GM19193 (cell line): Measurements from ENCODE around the gene FKRP.

Source experiments
- POLR2A ChIP-seq: IDR thresholded peaks from 4 replicates; pipeline ENCODE4 v1.6.1; 2011; ENCODE audit not compliant: insufficient read depth, insufficient read length; ENCODE audit errors: extremely low read depth

FKRP gene

DNA sequence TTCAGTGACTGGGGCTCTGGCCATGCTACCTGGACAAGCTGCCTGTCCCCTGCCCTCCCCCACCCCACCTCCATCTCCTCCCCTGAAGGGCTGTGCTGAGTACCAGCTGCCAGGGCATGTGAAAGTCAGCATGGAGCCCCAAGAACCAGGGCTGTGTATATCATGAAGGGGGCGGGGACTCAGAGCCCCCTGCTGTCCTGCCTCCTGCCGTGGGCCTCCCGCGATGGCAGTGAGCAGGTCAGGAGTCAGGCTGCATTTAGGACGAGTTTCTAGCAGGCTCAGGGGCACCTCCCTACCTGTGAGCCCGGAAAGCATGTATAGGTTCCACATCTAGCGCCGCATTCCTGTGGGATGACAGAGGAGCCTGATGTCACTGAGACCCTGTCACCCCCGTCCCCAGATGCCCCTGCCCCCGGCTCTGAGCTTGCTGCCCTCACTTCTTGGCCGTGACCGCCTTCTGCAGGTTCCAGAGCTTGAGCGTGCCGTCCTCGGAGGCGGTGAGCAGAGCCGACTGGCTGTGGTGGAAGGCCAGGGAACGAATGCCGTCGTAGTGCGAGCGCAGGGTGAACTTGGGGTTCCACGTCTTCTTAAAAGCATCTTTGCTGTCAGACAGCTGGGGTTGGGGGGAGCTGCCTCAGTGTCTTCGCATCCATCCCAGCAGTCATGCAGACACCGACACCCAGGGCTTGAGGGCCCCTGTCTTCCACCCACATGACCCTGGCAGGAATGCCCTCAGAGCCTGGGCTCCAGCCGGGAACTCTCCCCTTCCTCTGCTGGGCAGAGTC is 20.6 kb upstream of the FKRP start:
- TF ChIP-seq POLR2A: no peak

DNA sequence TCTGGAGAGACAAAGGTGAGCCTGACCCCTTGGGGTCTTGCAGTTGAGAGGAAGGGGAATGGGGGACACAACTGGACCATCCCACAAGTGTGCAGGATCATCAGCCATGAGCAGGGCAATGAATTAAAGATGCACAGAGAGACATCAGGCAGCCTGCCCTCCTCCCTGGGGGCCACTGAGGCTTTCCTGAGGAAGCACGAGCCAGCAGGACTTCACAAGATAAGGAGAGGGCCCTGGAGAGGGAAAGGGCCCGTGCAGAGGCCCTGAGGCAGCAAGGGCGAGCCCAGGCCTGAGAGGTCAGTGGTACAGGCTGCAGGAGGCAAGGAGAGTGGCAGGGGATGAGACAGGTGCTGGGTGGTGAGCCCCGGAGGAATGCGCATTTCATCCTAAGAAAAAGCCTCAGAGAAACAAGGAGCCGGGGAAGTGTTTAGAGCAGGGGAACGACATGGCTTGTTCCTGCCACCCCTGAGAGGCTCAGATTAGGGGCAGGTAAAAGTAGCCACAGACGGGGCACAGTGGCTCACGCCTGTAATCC is 19.9 kb upstream of the FKRP start:
- TF ChIP-seq POLR2A: no peak

DNA sequence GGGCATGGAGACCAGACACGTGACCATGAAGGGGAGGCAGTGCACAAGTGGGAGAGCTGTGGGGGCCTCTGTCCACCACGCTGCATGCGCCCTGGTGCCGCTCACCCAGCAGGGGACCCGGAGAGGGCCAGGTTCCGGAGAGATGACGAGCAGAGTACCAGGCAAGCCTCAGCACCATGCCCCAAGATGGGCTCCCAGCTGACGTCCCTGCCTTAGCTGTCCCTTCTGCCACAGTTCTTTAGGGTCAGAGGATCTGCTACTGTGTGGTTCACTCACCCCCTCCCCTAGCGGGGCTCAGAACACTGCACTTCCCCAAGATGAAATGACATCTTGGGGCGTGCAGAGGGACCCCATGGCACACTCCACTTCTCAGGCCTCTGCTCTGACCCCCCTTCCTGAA is 19.3 kb upstream of the FKRP start:
- TF ChIP-seq POLR2A: no peak

DNA sequence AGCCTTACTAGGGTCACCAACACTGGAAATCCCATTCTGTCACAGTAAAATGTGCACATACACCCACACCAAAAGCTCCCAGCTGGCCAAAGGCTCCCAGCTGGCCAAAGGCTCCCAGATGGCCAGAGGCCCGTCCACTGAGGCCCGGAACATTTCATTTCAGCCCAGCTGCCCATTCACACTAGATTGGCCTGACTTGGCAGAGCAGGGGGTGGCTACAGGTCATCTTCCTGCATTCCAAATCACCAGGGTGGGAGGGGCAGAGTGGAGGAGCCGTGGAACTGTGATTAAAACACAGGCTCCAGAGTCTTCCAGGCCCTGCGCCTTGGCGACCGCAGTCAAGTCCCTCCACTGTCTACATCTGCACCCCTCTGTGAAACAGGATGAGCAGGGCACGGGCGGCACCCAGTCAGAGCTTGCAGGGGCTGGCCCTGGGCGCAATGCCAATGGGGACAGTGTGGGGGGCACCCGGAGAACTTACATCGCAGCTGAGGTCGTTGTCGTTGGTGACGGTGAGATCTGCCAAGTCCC is 18.8 kb upstream of the FKRP start:
- no peak for TF ChIP-seq POLR2A

DNA sequence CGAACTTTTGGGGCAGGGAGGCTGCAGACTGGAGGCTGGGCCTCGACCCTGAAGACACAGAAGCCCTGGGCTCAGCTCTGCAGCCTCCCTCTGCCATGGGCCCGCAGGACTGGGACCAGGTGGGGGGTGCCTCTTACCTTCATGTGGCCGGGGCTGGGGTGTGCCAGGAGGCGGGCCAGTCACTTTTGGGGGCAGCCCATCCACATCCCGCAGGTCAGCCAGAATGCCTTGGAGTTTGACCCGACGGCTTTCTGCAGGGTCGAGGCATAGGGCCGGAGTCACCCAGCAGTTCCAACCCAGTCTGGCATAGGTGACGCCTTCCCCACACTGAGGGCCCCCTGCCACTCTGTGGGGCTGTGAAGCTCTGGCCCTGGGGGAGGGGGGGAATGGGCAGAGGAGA is 18.1 kb upstream of the FKRP start:
- no peak for TF ChIP-seq POLR2A

DNA sequence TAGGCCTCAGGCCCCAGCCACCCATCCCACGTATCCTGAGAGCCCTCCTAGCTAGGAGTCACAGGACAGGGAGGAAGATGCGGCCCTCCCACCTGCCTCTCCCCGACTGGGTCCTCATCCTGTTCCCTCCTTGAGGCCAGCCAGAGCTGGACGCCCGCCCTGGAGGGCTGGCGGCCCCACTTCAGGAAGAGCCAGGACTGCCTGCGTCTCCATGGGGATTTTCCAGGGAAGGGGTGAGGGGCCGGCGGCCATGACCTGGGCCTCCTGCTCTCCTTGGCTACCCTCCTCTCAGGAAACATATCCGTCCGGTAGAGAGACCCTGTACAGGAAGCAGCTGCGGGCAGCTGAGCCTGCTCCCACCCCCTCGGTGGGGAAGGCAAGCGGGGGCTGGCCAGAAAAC is 17.6 kb upstream of the FKRP start:
- no peak for TF ChIP-seq POLR2A

DNA sequence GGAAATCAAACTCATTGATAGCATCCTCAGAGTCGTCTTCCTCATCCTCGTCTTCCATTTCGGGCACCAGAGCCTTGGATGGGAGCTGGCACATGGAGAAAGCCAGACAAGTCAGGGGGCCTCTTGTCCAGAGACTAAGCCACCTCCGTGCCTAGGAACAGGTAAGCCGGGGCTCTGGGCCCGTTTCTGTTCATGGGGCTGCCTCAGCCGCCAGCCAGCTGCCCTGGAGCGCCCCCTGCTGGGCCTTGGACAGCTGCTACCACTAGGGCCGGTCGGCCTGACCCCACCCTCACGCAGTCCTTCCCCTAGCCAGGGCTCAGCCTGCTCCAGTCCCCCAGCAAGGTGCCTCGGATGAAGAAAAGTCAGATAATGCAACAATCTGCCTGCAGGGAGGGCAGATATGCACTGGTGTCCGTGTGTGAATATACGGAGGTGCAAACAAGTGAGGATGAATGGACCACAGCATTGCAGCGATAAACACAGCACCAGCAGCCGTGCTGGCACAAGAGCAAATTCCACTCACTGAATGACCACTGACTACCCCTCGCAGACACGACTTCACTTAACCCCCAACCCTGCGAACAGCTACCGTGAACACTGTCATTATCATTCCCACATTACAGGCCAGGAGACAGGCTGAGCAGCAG is 17.0 kb upstream of the FKRP start:
- TF ChIP-seq POLR2A: no peak

DNA sequence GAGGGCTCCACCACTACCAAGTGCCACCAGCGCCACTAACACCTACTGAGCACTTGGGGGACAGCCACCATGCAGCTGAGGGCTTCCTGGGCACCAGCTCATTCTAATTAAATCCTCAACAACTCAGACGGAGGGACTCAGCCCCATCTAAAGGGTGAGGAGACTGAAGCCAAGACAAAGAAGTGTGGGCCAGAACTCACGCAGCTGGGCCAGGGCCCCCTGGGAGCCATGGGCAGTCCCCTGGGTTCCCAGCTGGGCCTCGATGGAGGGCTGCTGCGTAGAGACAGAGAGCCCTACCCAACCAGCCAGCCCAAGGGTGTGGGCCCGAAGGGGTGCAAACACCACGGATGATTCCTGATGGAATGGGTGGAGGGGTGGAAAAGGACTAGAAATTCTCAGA is 16.2 kb upstream of the FKRP start:
- TF ChIP-seq POLR2A: no peak

DNA sequence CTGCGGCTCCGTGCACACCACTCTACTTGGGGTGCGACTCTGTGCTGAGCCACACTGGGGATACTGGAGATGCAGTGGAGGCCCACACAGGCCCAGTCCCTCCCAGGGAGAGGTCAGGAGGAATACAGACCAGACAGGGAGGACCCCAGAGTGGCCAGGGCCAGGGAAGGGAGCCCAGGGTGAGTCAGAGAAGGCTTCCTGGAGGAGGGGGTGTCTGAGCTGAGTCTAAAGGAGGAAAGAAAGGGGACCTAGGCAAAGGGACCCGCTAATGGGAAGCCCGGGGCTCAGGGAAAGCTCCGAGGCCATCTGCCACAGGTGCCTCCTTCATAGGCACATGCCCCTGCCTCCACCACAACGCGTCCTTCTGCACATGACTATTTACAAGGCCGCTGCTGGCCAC is 15.7 kb upstream of the FKRP start:
- no peak for TF ChIP-seq POLR2A

DNA sequence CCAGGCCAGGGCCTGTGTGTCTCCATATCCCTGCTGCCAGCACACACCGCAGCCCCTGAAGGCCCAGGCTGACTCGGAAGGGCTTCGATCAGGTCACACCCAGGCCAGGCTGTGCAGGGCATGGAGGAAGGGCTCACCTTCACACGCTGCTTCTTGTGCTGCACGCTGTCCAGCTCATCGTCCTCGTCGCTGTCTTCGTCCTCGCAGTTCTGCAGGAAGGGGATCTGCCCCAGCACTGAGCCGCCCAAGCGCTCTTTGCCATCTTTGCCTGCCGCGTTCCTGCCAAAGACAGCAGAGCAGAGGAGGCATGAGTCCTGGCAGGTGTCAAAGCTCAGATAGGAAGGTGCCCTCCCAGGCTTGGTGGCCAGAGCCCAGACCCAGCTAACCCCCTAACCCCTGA is 15.3 kb upstream of the FKRP start:
- TF ChIP-seq POLR2A: no peak

DNA sequence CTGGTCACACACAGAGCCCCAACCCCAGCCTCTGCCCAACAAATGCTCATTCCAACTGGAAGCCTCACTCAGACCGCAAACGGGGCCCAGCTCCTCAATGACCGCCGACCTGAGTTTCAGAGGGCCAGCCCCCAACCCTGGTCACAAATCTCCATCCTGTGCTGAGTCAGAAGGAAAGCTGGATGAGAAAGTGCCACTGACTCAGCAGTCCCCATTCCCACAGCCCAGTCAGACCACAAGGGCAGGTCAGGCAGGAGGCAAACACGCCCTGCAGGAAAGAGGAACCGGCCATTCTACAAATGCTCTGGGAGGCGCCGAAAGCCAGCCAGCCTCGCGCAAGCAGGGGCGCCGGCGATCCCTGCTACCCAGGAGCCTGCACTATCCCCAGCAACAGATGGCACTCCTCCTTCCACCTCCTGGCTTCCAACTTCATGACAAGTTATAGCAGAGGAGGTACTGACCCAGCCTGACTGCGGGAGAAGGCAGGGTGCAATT is 14.8 kb upstream of the FKRP start:
- no peak for TF ChIP-seq POLR2A

DNA sequence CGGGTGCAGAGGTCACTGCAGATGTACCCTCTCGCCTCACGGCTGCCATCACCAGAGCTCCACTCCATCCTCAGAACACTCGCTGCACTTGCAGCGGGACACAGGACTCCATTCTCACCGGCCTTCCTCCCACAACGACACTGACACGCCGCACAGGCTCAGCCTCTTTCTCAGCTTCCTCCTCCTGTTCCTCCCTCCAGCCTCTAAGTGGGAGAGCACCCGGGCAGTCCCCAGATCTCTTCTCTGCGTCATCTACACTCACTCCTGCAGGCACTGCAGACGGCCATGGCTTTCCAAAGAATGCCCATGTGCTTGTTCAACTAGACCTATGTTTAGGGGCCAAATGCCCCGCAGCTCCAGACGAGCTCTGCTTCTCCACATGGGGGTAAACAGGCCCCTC is 14.3 kb upstream of the FKRP start:
- TF ChIP-seq POLR2A: no peak

DNA sequence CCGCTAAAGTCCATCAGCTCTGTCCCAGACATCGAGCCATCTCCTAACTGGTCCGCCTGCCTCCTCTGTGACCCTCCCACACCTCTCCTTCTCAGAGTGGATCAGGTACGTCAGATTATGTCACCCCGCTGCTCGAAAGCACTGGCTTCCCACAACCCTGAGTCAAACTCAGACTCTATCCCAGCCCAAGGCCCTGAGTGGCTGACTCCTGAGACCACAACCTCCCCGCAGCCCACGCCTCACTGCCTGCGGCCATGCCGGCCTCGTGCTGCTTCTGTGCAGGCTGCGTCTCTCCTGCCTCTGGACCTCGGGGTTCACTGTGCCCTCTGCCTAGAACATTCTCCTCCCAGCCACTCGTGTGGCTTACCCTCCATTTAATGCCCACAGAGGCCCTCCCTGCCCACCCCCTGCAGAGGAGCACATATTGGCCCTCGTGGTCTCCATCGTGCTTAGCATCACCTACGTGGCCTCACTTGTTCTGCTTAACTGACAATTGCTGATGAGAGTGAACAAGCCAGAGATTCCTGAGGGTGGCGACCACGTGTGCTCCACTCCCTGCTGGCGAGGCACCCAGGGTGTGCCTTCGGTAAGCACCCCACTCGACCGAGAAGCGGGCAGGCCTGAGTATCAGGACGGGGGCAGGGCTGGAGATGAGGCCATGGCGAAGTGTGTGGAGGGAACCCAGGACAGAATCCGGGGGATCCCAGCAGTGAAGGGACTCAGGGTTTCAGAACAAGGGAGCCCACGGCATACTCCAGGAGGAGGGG is 13.5 kb upstream of the FKRP start:
- TF ChIP-seq POLR2A: no peak

DNA sequence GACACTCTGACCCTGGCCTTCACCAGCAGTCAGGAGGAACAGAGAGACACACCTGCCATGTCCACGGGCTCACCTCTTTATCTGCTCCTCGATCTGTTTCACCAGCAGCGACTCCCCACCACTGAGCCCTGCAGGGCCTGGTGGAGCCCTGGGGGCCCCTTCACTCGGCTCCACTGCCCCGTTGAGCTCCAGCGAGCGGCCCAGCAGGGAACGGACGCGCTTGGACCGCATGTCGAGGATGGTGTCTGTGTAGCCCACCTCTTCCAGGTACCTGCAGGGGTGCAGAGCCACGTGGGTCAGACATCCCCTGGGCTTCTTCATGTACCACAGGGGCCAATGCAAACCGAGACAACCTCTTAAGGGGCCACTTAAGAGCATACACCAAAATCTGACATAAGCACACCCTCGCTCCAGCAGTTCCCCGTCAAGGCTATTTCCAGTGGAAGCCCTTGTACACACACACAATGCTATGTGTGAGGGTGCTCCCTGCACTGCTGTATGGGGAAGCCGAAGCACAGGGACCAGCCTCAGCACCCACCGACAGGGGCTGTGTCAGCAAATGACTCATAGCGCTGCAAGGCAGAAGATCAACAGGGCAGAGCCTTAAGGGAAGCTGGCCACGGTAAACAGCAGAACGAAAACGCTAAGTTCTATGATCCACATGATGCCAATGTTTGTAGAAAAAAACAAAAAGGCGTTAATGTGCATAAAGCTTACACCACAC is 12.7 kb upstream of the FKRP start:
- TF ChIP-seq POLR2A: no peak
